H1 (cell line): ENCODE results near the gene TMEM176B. TPM values are rescaled to one million over a fixed set of nuclear protein-coding genes. Genes with fewer than 3 reads are reported as not detected.

Source experiments
- CTCF ChIA-PET: fragments of 300-600 bp; sonication (Branson Sonifier 250); formaldehyde crosslinking; loops from one replicate; lab custom pipeline; 2021; ENCODE audit not compliant: partially characterized antibody; lab: Charles Lee
- POLR2A ChIA-PET: fragments of 300-600 bp; sonication (Branson Sonifier 250); formaldehyde crosslinking; loops from one replicate; lab custom pipeline; 2021; ENCODE audit warnings: inconsistent platforms; ENCODE audit not compliant: partially characterized antibody; lab: Charles Lee
- DNase-seq, 2 experiments: peaks; one replicate each; pipeline versions ENCODE4 v3.0.0 to v3.0.0-alpha.2; 2010 to 2022; ENCODE audit warnings: low spot score in 2 of 2, low read depth in 1 of 2, mixed read lengths in 1 of 2
- FAIRE-seq: peaks from 2 replicates; lab custom pipeline; 2011; peaks lifted over from hg19 to GRCh38; lab: Jason Lieb, UNC
- H2AFZ ChIP-seq: 2 replicates; pipeline ENCODE4 v1.8.1; 2012; ENCODE audit warnings: low read length, inconsistent platforms
- H2AK5ac ChIP-seq: 2 replicates; pipeline ENCODE4 v1.6.1; 2013; ENCODE audit warnings: low read depth, low read length
- H2BK120ac ChIP-seq: replicated peaks from 2 replicates; pipeline ENCODE3; 2013; ENCODE audit warnings: low read depth, low read length, inconsistent platforms
- H2BK12ac ChIP-seq: 2 replicates; pipeline ENCODE4 v1.6.1; 2013; ENCODE audit warnings: low read depth, low read length
- H2BK15ac ChIP-seq: 2 replicates; pipeline ENCODE4 v1.6.1; 2013; ENCODE audit warnings: low read length
- H2BK20ac ChIP-seq: 2 replicates; pipeline ENCODE4 v1.6.1; 2013; ENCODE audit warnings: low read length
- H2BK5ac ChIP-seq: 2 replicates; pipeline ENCODE4 v1.6.1; 2013; ENCODE audit warnings: low read depth, low read length
- H3K14ac ChIP-seq: 2 replicates; pipeline ENCODE4 v1.6.1; 2013; ENCODE audit warnings: inconsistent platforms; ENCODE audit not compliant: insufficient read length
- H3K18ac ChIP-seq: 2 replicates; pipeline ENCODE4 v1.6.1; 2013; ENCODE audit warnings: low read length; ENCODE audit errors: extremely low read depth
- H3K23ac ChIP-seq: 2 replicates; pipeline ENCODE4 v1.6.1; 2013; ENCODE audit warnings: inconsistent platforms; ENCODE audit not compliant: insufficient read length
- H3K23me2 ChIP-seq: 2 replicates; pipeline ENCODE4 v1.6.1; 2013; ENCODE audit warnings: low read depth, low read length
- H3K27ac ChIP-seq: 2 replicates; pipeline ENCODE4 v1.6.1; 2011; ENCODE audit warnings: low read depth, low read length, inconsistent platforms
- H3K27me3 ChIP-seq, 4 experiments: replicated peaks in 1 of 4; 1 replicate in 1 of 4; 2 replicates in 3 of 4; pipeline versions ENCODE4 v1.6.1 to v1.8.1; 2011 to 2013; ENCODE audit warnings: low read length in 3 of 4, mild to moderate bottlenecking in 3 of 4, inconsistent platforms in 2 of 4, mixed read lengths in 2 of 4, moderate library complexity in 1 of 4; ENCODE audit not compliant: control insufficient read depth in 3 of 4, insufficient read depth in 3 of 4; ENCODE audit errors: extremely low read depth in 1 of 4
- H3K36me3 ChIP-seq, 4 experiments: 2 replicates each; pipeline versions ENCODE4 v1.6.1 to v1.8.1; 2011 to 2013; ENCODE audit warnings: mild to moderate bottlenecking in 4 of 4, low read length in 3 of 4, moderate library complexity in 2 of 4, control low read depth in 1 of 4, inconsistent platforms in 1 of 4; ENCODE audit not compliant: insufficient read depth in 4 of 4, control insufficient read depth in 2 of 4
- H3K4ac ChIP-seq: replicated peaks from 2 replicates; pipeline ENCODE3; 2013; ENCODE audit warnings: low read length, low read depth, mixed read lengths, inconsistent platforms; ENCODE audit not compliant: insufficient read length
- H3K4me1 ChIP-seq, 4 experiments: replicated peaks in 1 of 4; 1 replicate in 1 of 4; 2 replicates in 3 of 4; pipeline versions ENCODE4 v1.6.1 to v1.8.1; 2011 to 2013; ENCODE audit warnings: low read length in 3 of 4, inconsistent platforms in 2 of 4, mixed read lengths in 1 of 4; ENCODE audit not compliant: insufficient read depth in 4 of 4, control insufficient read depth in 3 of 4
- H3K4me2 ChIP-seq, 2 experiments: 2 replicates each; pipeline versions ENCODE4 v1.6.1 to v1.8.1; 2011 to 2013; ENCODE audit warnings: low read depth in 2 of 2, low read length in 2 of 2, control low read depth in 1 of 2, inconsistent platforms in 1 of 2, mild to moderate bottlenecking in 1 of 2; ENCODE audit not compliant: insufficient read depth in 1 of 2
- H3K4me3 ChIP-seq, 4 experiments: fragments of 200-600, 300-600 bp in 1 of 4; sonication (generic), shearing (Covaris generic), sonication (Bioruptor Twin) in 1 of 4; 2 replicates each; pipeline versions ENCODE4 v1.5.1 to v1.8.1; 2011 to 2016; ENCODE audit warnings: low read length in 4 of 4, low read depth in 3 of 4, control low read depth in 2 of 4, inconsistent platforms in 2 of 4, mild to moderate bottlenecking in 2 of 4, mixed read lengths in 1 of 4, moderate library complexity in 1 of 4; ENCODE audit not compliant: insufficient read depth in 2 of 4; ENCODE audit errors: extremely low read depth in 1 of 4
- H3K56ac ChIP-seq: replicated peaks from 2 replicates; pipeline ENCODE3; 2013; ENCODE audit warnings: low read depth, mild to moderate bottlenecking, mixed read lengths, low read length, inconsistent platforms; ENCODE audit not compliant: insufficient read length
- H3K79me1 ChIP-seq: 2 replicates; pipeline ENCODE4 v1.6.1; 2013; ENCODE audit warnings: low read depth, low read length, control low read depth
- H3K79me2 ChIP-seq, 2 experiments: 2 replicates each; pipeline versions ENCODE4 v1.6.1 to v1.8.1; 2012 to 2013; ENCODE audit warnings: low read length in 2 of 2, mild to moderate bottlenecking in 2 of 2, inconsistent platforms in 1 of 2; ENCODE audit not compliant: insufficient read depth in 2 of 2, control insufficient read depth in 1 of 2
- H3K9ac ChIP-seq, 4 experiments: replicated peaks in 1 of 4; 1 replicate in 1 of 4; 2 replicates in 3 of 4; pipeline versions ENCODE4 v1.6.1 to v1.8.1; 2011 to 2013; ENCODE audit warnings: low read depth in 3 of 4, low read length in 3 of 4, control low read depth in 2 of 4, mild to moderate bottlenecking in 2 of 4, moderate library complexity in 2 of 4, inconsistent platforms in 1 of 4; ENCODE audit errors: extremely low read depth in 1 of 4
- H3K9me3 ChIP-seq, 2 experiments: 2 replicates each; pipeline versions ENCODE4 v1.6.1 to v1.8.1; 2012 to 2013; ENCODE audit warnings: mild to moderate bottlenecking in 2 of 2, moderate library complexity in 2 of 2, control low read depth in 1 of 2, inconsistent platforms in 1 of 2, low read depth in 1 of 2, low read length in 1 of 2, mixed read lengths in 1 of 2; ENCODE audit not compliant: insufficient read depth in 2 of 2
- H4K20me1 ChIP-seq, 2 experiments: replicated peaks in 1 of 2; 2 replicates each; pipeline versions ENCODE3 to v1.8.1; 2011 to 2013; ENCODE audit warnings: inconsistent platforms in 2 of 2, low read length in 2 of 2, mild to moderate bottlenecking in 1 of 2; ENCODE audit not compliant: insufficient read depth in 2 of 2, control insufficient read depth in 1 of 2
- H4K5ac ChIP-seq: 2 replicates; pipeline ENCODE4 v1.6.1; 2013; ENCODE audit warnings: low read length, low read depth, mixed read lengths, inconsistent platforms; ENCODE audit not compliant: insufficient read length
- H4K8ac ChIP-seq: 2 replicates; pipeline ENCODE4 v1.8.0; 2013; ENCODE audit warnings: mild to moderate bottlenecking, moderate library complexity, low read length, inconsistent platforms; ENCODE audit not compliant: insufficient read depth; ENCODE audit errors: extremely low read depth
- H4K91ac ChIP-seq: replicated peaks from 2 replicates; pipeline ENCODE3; 2013; ENCODE audit warnings: low read length, mixed read lengths, inconsistent platforms; ENCODE audit not compliant: insufficient read length
- JUN ChIP-seq: IDR thresholded peaks from 2 replicates; pipeline ENCODE4 v1.6.1; 2011; ENCODE audit warnings: low read depth, mild to moderate bottlenecking, improper control_type of control experiment, low read length
- MAFK ChIP-seq: IDR thresholded peaks from 2 replicates; pipeline ENCODE4 v1.6.1; 2012; ENCODE audit warnings: low read depth, mild to moderate bottlenecking, improper control_type of control experiment, low read length
- RXRA ChIP-seq: IDR thresholded peaks from 2 replicates; pipeline ENCODE4 v1.6.1; 2011; ENCODE audit warnings: low read depth, mild to moderate bottlenecking, low read length, moderate library complexity; ENCODE audit not compliant: insufficient read depth
- WGBS, 2 experiments: shearing (Covaris generic) in 1 of 2; methylation state at CpG; one replicate each; pipeline versions ENCODE4 v1.1.6 to v1.1.7; 2013 to 2015; ENCODE audit warnings: low lambda C conversion rate in 2 of 2, mixed read lengths in 2 of 2, inconsistent platforms in 1 of 2, low coverage in 1 of 2, missing lambda C conversion rate in 1 of 2; ENCODE audit not compliant: insufficient replicate concordance in 2 of 2, insufficient coverage in 1 of 2, insufficient read length in 1 of 2; ENCODE audit errors: extremely low coverage in 1 of 2, missing lambda C conversion rate in 1 of 2; 5-methylcytosine and 5-hydroxymethylcytosine counted together
- polyA plus RNA-seq, 7 experiments: library from polyadenylated mRNA; depleted of rRNA in 3 of 7; stranded (reverse) in 5 of 7; unstranded in 2 of 7; fragments of >200 nt in 5 of 7; fragments of 200-250 nt in 2 of 7; gene quantifications; 1 replicate in 5 of 7; 2 replicates in 1 of 7; 4 replicates in 1 of 7; pipeline versions ENCODE4 v1.2.1 to v1.2.3, GENCODE V29; 2011 to 2013; ENCODE audit warnings: missing spikeins in 2 of 7, mixed read lengths in 2 of 7
- total RNA-seq: library from RNA; stranded (reverse); fragmentation: NEBNext Ultra II Directional; extraction: Animal tissue kit (Norgen Biotek cat#: 25700); gene quantifications from 2 replicates; pipeline ENCODE4 v1.2.1, GENCODE V29; 2021

TMEM176B gene
- total and polyA plus RNA-seq, 2 of the 8 experiments (the other 6 are each of a cell fraction or from before 2014, with no cell fraction given): 1.2 to 2.1 TPM

GRCh38 chr7:150823484-150824126 is 23.4 kb upstream of the TMEM176B start:
- H3K36me3 ChIP-seq: no peaks in the 10 kb centered on the region
- FAIRE-seq: no peak
- H4K5ac ChIP-seq: no peak overlapping the region
- no peaks in the 10 kb centered on the region for H3K79me2 ChIP-seq
- no peak overlapping the region for H3K4me3 ChIP-seq
- H3K14ac ChIP-seq: no peak overlapping the region
- no peak overlapping the region for H4K91ac ChIP-seq
- H3K27me3 ChIP-seq: no peaks in the 10 kb centered on the region; a peak in 2 of 7 replicates
- no peak overlapping the region for H3K23ac ChIP-seq
- H2BK120ac ChIP-seq: no peak overlapping the region
- H2BK20ac ChIP-seq: no peak overlapping the region
- 90% methylated on average over 10 of the region's 10 CpGs; no CpG with 5 or more reads in 1 of the 2 experiments for WGBS, 2 experiments
- H2AFZ ChIP-seq: no peak overlapping the region
- no peak overlapping the region for H3K4me2 ChIP-seq
- ChIA-PET POLR2A (no interaction called here), CTCF (interaction anchor here (1.1 to 1.9 kb wide), 3 partner anchors 17 to 54 kb away, joined by 3 to 9 read pairs (median 3); no protein-coding TSS in a partner anchor)
- H3K23me2 ChIP-seq: no peaks in the 10 kb centered on the region
- DNase-seq: no peak
- H3K4ac ChIP-seq: no peak overlapping the region
- peaks cover 0 to 7% (median 0%) of the 10 kb centered on the region in 4 experiments; a peak in 3 of 7 replicates for H3K4me1 ChIP-seq
- no peak overlapping the region for H3K18ac ChIP-seq
- H4K20me1 ChIP-seq: no peaks in the 10 kb centered on the region
- no peaks in the 10 kb centered on the region; a peak in 1 of 4 replicates for H3K9me3 ChIP-seq
- no peak overlapping the region for H3K9ac ChIP-seq
- no peak overlapping the region for H2AK5ac ChIP-seq
- H3K79me1 ChIP-seq: no peaks in the 10 kb centered on the region; the same call in 1 of the 2 replicates
- H3K56ac ChIP-seq: no peak overlapping the region
- no peak overlapping the region for H2BK5ac ChIP-seq
- H2BK15ac ChIP-seq: no peak overlapping the region
- no peak overlapping the region for H3K27ac ChIP-seq
- no peak overlapping the region for H4K8ac ChIP-seq
- H2BK12ac ChIP-seq: no peak overlapping the region
- TF ChIP-seq RXRA (no peak), MAFK (no peak), JUN (no peak)
